ENCODE results near the gene RCOR1. TPM values are rescaled to one million over a fixed set of nuclear protein-coding genes. Genes with fewer than 3 reads are reported as not detected.

Gene RCOR1
- total RNA-seq, 2 donors from 2014 or later: 11.3 to 14.9 TPM

DNA sequence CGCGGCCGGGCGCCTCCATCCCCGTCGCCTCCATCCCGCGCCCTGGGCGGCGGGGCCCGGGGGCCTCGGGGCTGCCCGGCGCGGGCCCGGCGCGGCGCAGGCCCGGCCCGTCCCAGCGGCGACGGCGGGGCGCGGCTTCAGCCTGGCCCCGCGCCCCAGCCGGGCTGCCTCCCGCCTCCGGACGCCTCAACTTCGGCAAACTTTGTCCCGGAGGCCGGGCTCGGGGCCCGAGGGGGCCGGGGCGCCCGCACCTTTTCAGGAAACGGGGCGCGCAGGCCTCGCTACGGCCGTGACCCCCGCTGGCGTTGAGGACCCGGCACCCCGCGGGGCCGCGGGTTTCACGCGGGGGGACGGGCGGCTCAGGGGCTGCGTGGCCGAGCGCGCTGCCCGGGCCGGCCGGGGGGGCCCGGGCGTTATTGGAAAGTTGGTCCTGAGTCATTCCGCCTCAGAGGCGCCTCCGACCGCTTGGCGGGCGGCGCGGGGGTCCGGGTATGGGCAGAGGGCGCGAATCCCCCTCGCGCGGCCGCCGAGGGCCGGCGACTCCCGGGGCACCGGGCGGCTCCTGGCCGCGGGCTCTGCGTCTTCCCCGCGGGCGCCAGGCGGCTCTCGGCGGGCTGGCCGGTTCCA is 185.4 kb downstream of the RCOR1 start:
- intact Hi-C loops (cut with DNase I): no loop called here
- DNase-seq (no peak), ATAC-seq (peak; percentile 29 to 58)

DNA sequence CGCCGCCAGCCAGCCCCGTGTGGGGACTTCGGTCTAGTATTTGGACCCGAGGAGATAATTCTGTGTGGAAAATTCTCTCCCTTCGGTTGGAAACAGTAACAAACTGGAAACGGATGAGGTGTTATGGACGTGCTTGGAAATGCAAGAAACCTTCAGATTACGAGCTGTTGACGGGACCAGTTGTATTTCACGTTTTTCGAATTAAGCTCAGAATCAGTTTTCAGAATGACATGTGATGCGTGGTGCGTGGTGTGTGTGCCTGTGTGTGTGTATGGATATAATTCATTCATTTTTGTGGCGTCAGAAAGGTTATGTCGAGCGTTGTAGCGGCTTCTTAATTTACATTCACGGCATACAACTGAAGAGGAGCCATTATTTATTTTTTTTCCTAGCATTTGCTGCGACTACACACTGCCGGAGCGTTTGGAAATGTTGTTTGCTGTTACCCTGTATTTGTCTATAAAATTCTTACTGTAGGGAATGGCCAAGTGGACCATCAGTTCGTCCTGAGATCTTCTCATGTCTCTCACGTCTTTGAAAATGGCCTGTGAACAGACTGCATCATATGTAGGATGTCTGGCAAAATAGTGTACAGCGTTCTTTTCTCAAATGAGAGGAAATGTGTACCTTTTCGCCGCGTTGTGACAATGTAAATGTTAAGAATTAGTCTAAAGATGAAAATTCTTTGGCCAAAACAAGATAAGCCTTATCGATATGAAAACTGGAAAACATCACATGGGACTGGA is 186.1 kb downstream of the RCOR1 start:
- intact Hi-C loops (cut with DNase I): no loop called here
- ATAC-seq: peak in 1 of 2 donors; percentile 6
- DNase-seq: no peak

DNA sequence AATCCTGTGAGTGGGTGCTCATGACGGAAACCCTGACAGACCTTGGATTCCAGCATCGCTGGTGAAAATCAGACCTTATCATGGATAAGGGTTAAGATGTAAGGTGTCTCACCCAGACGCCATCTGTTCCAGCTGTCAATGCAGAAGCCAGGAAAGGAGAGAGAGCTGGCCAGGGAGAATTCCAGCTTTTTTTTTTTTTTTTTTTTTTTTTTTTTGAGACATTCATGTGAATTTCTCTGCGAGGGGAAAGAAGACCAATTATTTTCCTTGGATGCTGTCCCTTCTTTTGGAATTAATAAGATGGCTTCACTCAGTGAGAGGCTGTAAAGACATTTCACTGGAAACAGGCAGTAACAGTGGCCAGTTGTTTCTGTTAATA is 186.6 kb downstream of the RCOR1 start:
- no peak for ATAC-seq
- no peak for DNase-seq
- intact Hi-C loops (cut with DNase I): no loop called here

GRCh38 chr14:102779574-102780315 is 187.3 kb downstream of the RCOR1 start:
- ATAC-seq: no peak
- intact Hi-C loops (cut with DNase I): no loop called here
- no peak for DNase-seq

Other genes with a start within 250 kb of the RCOR1 start
- gene CINP, start 229.8 kb upstream of the RCOR1 start, total RNA-seq: 10 to 100 TPM; 30.0 to 31.9 TPM
- 10 to 100 TPM; 20.9 to 29.6 TPM for gene TECPR2, start 229.7 kb upstream of the RCOR1 start, total RNA-seq
- gene ANKRD9, start 82.9 kb upstream of the RCOR1 start, total RNA-seq: 100 to 1,000 TPM in 1 of 2 donors, 10 to 100 TPM in 1; 97.0 to 160 TPM
- gene TRAF3, start 184.8 kb downstream of the RCOR1 start, total RNA-seq: 10 to 100 TPM; 12.2 to 15.7 TPM

Measured in left cardiac atrium (tissue), 4 donors.